K562 treated with DMSO at 1 percent for 4 hours (cell line): ENCODE data around the gene RPL35. TPM values are rescaled to one million over a fixed set of nuclear protein-coding genes. Genes with fewer than 3 reads are reported as not detected.

Experiments
- total RNA-seq: library from RNA; unstranded; fragments of 300-600 nt; gene quantifications from 2 replicates; pipeline ENCODE4 v1.2.3, GENCODE V29; 2022; ENCODE audit not compliant: insufficient read depth

RPL35 gene
- 7,022 and 8,280 TPM in 2 replicates for total RNA-seq

GRCh38 chr9:124861342-124862229 lies at the start of gene RPL35, which contains the start of gene ARPC5L:
RPL35 (minus strand) TSS chr9:124861957; CDS start chr9:124861912, 45 bp downstream.
ARPC5L (plus strand) TSS chr9:124862130; CDS start chr9:124869291, 7,161 bp downstream.

GRCh38 chr9:124852829-124853531 lies 8.8 kb downstream of the RPL35 start, which contains the start of gene WDR38:
WDR38 (plus strand) TSS chr9:124853460; CDS start chr9:124853532, 72 bp downstream.

Other genes with a start within 250 kb of the RPL35 start
- 9.6 and 10.6 TPM in 2 replicates for gene NR6A1, start 90.6 kb downstream of the RPL35 start, total RNA-seq
- not detected in 2 replicates for gene OLFML2A, start 84.8 kb downstream of the RPL35 start, total RNA-seq
- gene WDR38, start 8.5 kb downstream of the RPL35 start, total RNA-seq, result not detected in 2 replicates
- 46.5 and 57.9 TPM in 2 replicates for gene ARPC5L, start 173 bp upstream of the RPL35 start, total RNA-seq
- gene GOLGA1, start 79.1 kb upstream of the RPL35 start, total RNA-seq, result 5.5 and 7.4 TPM in 2 replicates